Panc1 (cell line): ENCODE results near the gene FRMD1.

Experiments used
- CTCF ChIP-seq: fragments of 450-650 bp; IDR thresholded peaks from 2 replicates; pipeline ENCODE4 v1.5.1; 2017; ENCODE audit warnings: mild to moderate bottlenecking
- POLR2AphosphoS5 ChIP-seq: IDR thresholded peaks from 2 replicates; pipeline ENCODE4 v1.6.1; 2012; ENCODE audit warnings: mild to moderate bottlenecking, low read depth, low read length, moderate library complexity
- TCF7L2 ChIP-seq: IDR thresholded peaks from 2 replicates; pipeline ENCODE4 v1.6.1; 2011; ENCODE audit warnings: mild to moderate bottlenecking, low read depth, low read length, inconsistent platforms

GRCh38 chr6:168052291-168052891 is 26.6 kb downstream of the FRMD1 start:
- TF ChIP-seq CTCF = no peak
- TF ChIP-seq POLR2AphosphoS5 = no peak
- TF ChIP-seq TCF7L2 = no peak
